Cardiac muscle cell (in vitro differentiated cells and primary cell): ENCODE data around the gene CTNS. TPM values are rescaled to one million over a fixed set of nuclear protein-coding genes. Genes with fewer than 3 reads are reported as not detected.

ENCODE experiments used
- DNase-seq, 2 donors: peaks; one replicate each; pipeline versions ENCODE4 v3.0.0 to v3.0.0-alpha.2; 2010 to 2017; ENCODE audit warnings: low read depth in 1 of 2, low spot score in 1 of 2
- H3K27ac ChIP-seq: fragments of 200-600 bp; sonication (generic); 2 replicates; pipeline ENCODE4 v1.5.1; 2016
- H3K27me3 ChIP-seq: fragments of 200-600 bp; sonication (generic); 2 replicates; pipeline ENCODE4 v1.6.0; 2016; ENCODE audit warnings: control low read depth
- H3K36me3 ChIP-seq: fragments of 200-600 bp; sonication (generic); 2 replicates; pipeline ENCODE4 v1.5.1; 2016; ENCODE audit warnings: control low read depth
- H3K4me1 ChIP-seq: fragments of 200-600 bp; sonication (generic); 2 replicates; pipeline ENCODE4 v1.8.1; 2017; ENCODE audit warnings: low read depth, mild to moderate bottlenecking, mixed run types
- H3K4me3 ChIP-seq: fragments of 200-600 bp; sonication (generic); 2 replicates; pipeline ENCODE4 v1.5.1; 2016; ENCODE audit warnings: mild to moderate bottlenecking
- H3K9me3 ChIP-seq: fragments of 200-600 bp; sonication (generic); 2 replicates; pipeline ENCODE4 v1.5.1; 2017; ENCODE audit warnings: low read depth, mild to moderate bottlenecking, control low read depth
- CTCF ChIP-seq: IDR thresholded peaks from 2 replicates; pipeline ENCODE4 v1.5.1; 2012; ENCODE audit warnings: low read depth, mild to moderate bottlenecking, low read length
- polyA plus RNA-seq: library from polyadenylated mRNA; unstranded; fragments of >200 nt; fragmentation: Nextera tagmentation; extraction: Ambion mirVana; gene quantifications from 2 replicates; pipeline ENCODE4 v1.2.1, GENCODE V29; 2016
- total RNA-seq: library from RNA; depleted of rRNA; stranded (reverse); fragments of >200 nt; gene quantifications from 2 replicates; pipeline ENCODE4 v1.2.3, GENCODE V29; 2016

The CTNS gene
- total and polyA plus RNA-seq, 2 experiments from 2014 or later: 17.8 to 21.1 TPM

GRCh38 chr17:3656755-3657587 lies 20.4 kb downstream of the CTNS start:
- Histone ChIP-seq H3K27me3 (no peaks in the 10 kb centered on the region), H3K27ac (no peak overlapping the region), H3K4me3 (no peak overlapping the region), H3K36me3 (no peaks in the 10 kb centered on the region), H3K9me3 (no peaks in the 10 kb centered on the region), H3K4me1 (peaks cover 23% of the 10 kb centered on the region)
- DNase-seq: no peak
- TF ChIP-seq CTCF: no peak

- no peaks in the 10 kb centered on the region for H3K36me3 ChIP-seq
- H3K4me1 ChIP-seq: peaks cover 23% of the 10 kb centered on the region
- no peak for DNase-seq
- H3K27ac ChIP-seq: no peak overlapping the region
- no peak overlapping the region for H3K4me3 ChIP-seq
- H3K9me3 ChIP-seq: no peaks in the 10 kb centered on the region
- no peak for TF ChIP-seq CTCF
- H3K27me3 ChIP-seq: no peaks in the 10 kb centered on the region
Measured at GRCh38 chr17:3657588-3657869, 21.0 kb downstream of the CTNS start.

GRCh38 chr17:3657874-3658783 lies 21.6 kb downstream of the CTNS start:
- no peak for TF ChIP-seq CTCF

GRCh38 chr17:3658784-3659449 lies 22.4 kb downstream of the CTNS start:
- Histone ChIP-seq H3K27ac (peak overlapping the region; percentile 88), H3K4me1 (peaks cover 23% of the 10 kb centered on the region), H3K4me3 (no peak overlapping the region), H3K36me3 (no peaks in the 10 kb centered on the region), H3K27me3 (no peaks in the 10 kb centered on the region), H3K9me3 (no peaks in the 10 kb centered on the region)
- no peak for DNase-seq
- no peak for TF ChIP-seq CTCF

More at GRCh38 chr17:3657874-3658783, 21.6 kb downstream of the CTNS start:
- no peak for DNase-seq
- Histone ChIP-seq H3K4me3 (no peak overlapping the region), H3K27ac (peak overlapping the region; percentile 88), H3K27me3 (no peaks in the 10 kb centered on the region), H3K9me3 (no peaks in the 10 kb centered on the region), H3K36me3 (no peaks in the 10 kb centered on the region), H3K4me1 (peaks cover 23% of the 10 kb centered on the region)

GRCh38 chr17:3659541-3660111 lies 23.1 kb downstream of the CTNS start:
- peak; percentile 27 to 96 for DNase-seq
- Histone ChIP-seq H3K27ac (peak overlapping the region; percentile 88), H3K4me3 (no peak overlapping the region), H3K9me3 (no peaks in the 10 kb centered on the region), H3K4me1 (peaks cover 23% of the 10 kb centered on the region), H3K36me3 (peaks cover 3% of the 10 kb centered on the region), H3K27me3 (no peaks in the 10 kb centered on the region)
- peak; percentile 26 for TF ChIP-seq CTCF
